ELF-1 (cell line): Measurements from ENCODE around the gene FGF23.
"Not testable (repeated sequence)": the region's sequence is repeated elsewhere in the genome, so short reads cannot be mapped to it uniquely, and the experiment has no call there.

Experiments
- DNase-seq: peaks from one replicate; pipeline ENCODE4 v3.0.0-alpha.2; 2016; ENCODE audit warnings: low read depth, low spot score

Gene FGF23

DNA sequence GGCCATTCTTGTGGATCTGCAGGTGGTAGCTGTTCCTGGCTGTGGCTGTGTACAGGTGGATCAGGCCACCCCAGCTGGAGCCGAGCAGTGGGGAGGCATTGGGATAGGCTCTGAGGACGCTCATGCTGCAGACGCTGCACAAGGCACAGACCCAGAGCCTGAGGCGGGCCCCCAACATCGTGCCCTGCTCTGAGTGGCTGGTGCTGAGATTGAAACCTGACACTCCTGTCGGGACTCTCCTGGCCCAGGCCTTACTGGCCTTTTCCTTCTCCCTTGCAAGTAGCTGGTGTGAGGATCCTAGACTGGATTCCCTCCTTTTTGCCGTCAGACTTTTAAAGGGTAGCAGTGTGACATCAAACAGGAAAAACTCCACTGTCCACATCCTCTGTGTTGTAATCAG, at the start of gene FGF23:
TSS of gene FGF23 (minus strand) at position 308 of the 400 bp plus-strand sequence. CDS start at position 178, 130 bp downstream.
- DNase-seq, result peak; percentile 92

DNA sequence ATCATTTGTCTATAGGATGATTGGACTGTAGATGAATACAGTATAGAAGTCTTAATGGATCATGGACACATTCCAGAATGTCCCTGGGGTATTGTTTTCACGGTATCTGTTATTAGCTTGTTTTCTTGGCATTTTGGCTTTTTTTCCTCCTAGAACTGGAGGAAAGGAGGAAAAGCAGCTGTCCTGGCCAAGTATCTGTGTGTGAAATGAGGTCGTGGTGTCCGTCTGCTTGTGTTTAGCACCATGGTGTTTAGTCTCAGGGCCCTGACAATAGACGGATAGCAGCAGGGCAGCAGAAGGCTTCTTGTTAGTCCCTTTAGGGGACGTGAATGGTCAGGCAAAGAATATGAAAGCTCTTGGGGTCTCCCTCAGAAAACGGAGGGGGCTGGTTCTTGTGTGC, 44.9 kb upstream of the FGF23 start:
- DNase-seq, result no peak

DNA sequence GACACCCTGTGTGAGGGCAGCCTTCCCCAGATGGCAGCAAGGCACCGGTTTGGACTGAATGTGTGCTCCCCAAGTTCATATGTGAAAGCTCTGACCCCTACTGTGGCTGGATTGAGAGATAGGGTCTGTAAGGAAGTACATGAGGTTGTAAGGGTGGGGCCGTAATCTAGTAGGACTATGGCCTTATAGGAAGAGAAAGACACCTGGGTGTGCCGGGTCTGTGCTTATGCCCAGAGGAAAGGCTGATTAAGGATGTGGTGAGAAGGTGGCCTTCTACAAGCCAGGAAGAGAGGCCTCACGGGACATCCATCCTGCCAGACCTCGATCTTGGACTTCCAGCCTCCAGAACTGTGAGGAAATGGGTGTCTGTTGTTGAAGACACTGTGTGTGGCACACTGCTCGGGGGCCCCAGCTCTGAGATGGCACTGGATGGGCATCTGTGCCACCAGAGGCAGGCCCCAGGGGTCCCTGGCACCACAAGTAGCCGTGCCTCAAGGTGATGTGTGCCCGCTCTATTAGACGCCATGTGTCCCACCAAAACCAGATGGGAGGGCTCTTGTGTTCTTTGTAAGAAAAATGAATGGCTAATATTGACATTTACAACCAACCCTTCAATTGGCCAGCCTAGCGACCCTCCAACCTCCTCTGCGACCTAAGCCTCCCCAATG, 44.1 kb upstream of the FGF23 start:
- no peak for DNase-seq

DNA sequence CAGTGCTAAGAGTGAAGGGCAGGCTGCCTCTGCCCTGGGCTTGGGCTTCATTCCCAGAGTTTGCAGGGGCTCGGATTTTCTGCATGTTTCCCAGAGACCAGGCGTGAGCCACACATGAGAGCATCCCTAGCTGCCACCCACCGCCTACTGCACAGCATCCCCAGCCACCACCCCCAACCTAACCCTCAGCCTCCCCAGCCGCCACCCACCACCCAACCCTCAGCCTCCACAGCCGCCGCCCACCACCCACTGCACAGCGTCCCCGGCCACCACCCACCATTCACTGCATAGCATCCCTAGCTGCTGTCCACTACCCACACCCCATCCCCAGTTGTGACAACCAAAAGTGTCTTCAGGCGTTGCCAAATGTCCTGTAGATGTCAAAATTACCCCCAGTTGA, 43.5 kb upstream of the FGF23 start:
- no peak for DNase-seq

DNA sequence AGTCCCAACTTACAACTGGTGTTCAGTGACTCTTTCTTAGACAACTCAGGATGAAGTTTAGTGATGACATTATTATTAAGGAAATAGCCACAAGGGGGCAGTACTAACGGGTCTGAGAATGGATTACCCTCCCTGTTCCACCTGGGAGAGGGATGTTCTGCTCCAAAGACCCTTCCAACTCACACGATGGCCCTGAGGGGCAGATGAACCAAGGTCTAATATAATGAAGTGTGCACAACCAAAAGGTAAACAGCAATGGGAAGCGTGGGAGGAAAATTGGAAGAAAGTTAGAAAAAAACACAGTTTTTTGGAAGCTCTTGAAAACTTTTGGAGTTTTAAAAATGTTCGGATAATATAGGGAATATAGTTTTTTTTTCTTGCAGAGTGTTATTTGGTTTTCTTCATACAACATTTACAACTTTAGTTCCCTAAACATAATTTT, 42.1 kb upstream of the FGF23 start:
- peak; percentile 38 for DNase-seq

DNA sequence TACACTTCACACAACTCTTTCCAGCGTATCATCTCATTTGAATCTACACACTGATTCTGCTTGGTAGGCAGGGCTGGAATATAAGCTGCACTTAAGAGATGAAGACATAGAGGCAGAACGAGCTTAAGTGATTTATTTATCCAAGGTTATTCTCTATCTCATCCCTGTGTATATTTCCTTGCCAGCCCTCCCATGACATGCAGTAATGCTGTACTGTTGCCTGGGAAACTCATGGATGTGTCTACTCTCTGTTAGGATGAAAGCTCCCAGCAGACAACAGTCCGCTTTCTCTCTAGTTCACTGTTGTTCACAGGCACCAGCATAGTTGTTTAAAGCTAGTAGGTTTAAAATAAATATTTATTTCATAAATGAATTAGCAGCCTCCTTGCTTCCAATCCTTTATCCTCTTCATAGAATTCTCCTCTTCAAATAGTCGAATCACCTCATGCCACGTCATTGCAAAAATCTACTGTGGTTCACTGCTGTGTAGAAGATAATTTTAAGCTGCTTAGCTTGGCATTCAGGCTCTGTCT, 40.7 kb upstream of the FGF23 start:
- no peak for DNase-seq

DNA sequence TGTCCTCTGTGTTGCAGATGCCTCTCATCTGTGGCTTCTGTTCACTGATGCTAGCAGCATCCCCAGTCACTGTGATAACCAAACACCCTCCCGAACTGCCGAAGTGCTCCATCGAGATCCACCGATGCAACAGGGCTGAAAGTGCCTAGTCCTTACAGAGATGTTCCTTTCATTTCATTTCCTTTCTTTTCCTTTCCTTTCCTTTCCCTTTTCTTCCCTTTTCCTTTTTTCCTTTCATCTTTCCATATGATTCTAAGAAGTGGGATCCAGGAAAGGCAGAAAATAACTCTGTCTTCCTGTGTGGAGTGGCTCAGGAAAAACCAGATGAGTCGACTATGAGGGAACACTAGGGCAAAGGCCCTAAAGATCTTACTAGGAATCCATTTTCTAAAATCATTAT, 39.4 kb upstream of the FGF23 start:
- no peak for DNase-seq

DNA sequence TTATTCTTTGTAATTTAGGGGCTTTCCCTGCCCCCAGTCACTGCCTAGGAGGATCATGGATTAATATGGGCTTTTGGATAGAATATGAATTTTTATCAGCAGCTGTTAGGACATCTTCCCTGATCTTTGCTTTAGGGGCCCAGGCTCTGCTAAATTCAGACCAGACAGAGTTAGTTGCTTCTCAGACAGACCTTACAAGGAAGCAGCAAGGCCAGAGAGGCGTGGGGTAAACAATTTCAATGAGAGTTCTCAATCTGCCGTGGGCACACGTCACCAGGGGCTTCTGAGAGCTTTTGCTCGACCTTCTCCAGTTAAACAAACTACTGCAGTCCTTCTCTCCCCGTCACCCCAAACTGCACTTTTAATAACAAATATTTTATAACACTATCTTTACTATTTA, 38.4 kb upstream of the FGF23 start:
- DNase-seq, result no peak

DNA sequence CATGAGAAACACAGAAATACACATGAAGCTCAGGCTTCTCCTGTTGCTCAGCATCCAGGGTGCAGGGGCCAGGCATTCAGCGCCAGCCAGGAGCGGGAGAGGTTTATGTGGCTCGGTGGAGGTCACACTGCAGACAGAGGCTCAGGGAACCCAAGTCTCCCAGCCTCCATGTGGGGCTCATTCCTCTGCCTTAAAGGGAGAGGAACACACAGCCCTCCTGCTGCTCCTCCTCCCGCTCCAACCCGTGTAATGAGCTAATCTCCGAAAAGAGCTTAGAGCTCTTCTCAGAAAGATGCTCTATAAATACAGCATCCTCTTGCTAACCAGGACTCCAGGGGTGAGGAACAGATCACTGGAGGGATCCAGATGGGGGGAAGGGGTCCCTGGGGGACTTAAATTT, 37.9 kb upstream of the FGF23 start:
- DNase-seq, result no peak

DNA sequence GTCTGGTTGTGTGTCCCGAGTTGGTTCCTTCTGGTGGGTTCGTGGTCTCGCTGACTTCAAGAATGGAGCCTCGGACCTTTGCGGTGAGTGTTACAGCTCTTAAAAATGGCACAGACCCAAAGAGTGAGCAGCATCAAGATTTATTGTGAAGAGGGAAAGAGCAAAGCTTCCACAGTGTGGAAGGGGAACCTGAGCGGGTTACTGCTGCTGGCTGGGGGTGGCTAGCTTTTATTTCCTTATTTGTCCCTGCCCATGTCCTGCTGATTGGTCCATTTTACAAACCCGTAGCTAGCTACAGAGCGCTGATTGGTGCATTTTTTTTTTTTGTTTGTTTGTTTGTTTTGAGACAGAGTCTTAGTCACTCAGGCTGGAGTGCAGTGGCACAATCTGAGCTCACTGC, 36.8 kb upstream of the FGF23 start:
- no peak for DNase-seq

DNA sequence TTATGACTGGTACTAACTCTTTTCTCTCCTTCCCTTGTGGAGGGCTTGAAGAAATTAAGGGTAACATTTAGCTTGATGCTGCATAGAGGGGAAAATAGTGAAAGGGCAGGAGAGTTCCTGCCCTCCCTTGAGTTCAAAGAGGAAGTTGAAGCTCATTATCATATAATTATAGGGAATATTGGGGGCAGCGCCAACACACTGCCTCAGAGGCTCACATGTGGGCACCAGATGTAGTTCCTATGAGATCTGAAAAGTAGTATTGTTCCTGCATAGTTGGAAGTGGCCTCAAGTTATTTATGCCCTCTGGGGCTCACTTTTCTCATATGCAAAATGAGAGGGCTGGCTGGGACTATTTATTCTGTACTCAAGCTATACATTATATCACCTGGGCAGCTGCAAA, 33.0 kb upstream of the FGF23 start:
- DNase-seq, result no peak

DNA sequence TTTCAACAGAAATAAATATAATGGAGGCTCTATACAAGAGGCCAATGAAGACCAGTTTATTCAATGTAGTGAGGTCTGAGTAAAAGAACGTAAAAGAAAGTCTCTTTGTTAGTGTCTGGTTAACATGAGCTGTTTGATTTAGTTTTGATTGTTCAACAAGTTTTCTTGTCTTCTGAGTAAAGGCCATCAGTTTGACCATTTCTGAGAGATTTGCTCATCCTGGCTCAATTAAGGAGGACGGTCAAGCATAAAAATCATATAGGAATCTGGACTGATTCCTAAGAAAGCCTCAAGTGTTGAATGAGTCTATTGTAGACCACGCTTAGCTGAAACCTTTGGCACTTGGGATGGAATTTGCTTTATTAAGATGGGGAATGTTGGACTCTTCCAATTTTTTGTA, 32.5 kb upstream of the FGF23 start:
- no peak for DNase-seq

DNA sequence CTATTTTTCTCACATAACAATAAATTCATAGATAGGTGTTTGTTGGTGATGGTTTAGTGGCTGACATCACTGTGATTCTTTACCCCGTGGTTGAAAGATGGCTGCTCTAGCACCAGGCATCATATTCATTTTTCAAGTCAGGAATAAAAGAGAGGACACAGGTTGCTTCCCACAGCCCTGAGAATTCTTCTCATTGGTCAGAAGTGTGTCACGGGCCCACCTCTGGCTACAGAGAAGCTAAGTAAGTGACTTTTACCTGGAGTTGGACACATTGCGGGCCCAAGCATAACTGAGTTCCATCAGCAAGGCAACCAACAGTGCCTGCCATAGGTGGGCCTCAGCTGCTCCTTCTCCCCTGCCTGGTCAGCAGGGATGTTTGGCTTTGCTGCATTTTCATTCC, 27.6 kb upstream of the FGF23 start:
- DNase-seq, result no peak

DNA sequence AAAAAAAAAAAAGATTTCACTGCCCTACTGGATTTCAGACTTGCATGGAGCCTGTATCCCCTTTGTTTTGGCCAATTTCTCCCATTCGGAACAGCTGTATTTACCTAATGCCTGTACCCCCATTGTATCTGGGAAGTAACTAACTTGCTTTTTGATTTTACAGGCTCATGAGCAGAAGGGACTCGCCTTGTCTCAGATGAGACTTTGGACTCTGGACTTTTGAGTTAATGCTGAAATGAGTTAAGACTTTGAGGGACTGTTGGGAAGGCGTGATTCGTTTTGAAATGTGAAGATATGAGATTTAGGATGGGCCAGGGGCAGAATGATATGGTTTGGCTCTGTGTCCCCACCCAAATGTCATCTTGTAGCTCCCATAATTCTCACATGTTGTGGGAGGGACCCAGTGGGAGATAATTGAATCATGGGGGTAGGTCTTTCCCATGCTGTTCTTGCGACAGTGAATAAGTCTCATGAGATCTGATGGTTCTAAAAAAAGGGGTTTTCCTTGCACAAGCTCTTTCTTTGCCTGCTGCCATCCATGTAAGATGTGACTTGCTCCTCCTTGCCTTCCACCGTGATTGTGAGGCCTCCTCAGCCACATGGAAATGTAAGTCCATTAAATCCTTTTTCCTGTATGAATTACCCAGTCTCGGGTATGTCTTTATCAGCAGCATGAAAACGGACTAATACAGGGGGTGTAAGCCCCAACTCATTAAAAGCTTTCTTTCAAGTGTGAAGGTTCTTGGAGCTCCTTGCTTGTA, 25.5 kb upstream of the FGF23 start:
- DNase-seq, result not testable (repeated sequence)

DNA sequence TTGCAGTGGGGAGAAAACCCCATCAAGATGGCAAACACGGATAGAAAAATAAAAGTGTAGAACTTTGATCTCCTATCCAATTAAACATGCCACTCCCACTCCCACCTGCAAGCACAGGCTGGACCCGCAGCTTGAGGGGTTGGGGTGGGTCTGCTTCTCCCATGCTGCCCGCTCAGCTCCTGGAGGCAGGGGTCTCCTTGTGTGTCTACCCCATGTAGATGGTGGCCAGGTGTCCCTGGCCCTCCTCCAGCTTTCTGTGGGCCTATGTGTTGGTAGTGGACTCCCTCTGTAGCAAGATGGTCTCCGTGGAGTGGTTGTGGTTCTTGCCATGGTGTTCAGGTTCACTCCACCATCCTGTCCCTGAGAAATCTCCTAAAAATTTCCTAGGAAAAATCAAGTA, 23.5 kb upstream of the FGF23 start:
- no peak for DNase-seq

DNA sequence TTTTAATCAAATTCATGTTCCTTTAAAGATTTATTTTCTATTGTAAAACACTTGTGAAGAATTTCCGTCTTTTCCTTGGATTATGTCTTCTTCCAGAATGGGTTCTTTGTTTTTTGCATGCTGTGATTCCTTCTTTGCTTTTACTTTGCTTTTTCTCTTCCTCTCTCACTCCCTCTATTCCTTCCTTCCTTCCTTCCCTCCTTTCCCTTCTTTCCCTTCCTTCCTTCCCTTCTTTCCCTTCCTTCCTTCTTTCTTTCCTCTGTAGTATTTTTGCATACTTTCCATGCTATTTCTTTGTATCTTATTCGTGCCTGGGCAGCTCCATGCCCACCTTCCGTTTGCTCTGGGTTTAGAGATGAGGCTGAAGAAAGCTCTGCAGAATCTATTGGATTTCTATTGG, 21.6 kb upstream of the FGF23 start:
- no peak for DNase-seq

DNA sequence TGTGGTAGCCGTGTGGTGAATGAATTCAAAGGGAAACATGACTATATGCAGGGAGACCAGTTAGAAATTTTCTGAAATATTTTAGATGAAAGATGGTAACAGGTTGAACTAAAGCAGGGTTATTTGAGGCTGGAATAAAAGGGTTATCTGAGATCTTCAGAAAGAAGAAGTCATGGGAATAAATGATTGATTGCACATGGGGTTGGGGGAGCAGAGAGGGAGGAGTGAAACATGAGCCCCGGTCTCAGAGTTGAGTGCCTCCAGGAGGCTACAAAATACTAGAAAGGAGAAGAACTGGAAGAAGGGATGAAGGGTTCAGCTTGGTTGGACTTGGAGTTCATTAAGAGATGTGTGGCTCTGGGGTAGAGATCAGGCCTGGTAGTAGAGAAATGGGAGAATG, 16.3 kb upstream of the FGF23 start:
- DNase-seq, result no peak

DNA sequence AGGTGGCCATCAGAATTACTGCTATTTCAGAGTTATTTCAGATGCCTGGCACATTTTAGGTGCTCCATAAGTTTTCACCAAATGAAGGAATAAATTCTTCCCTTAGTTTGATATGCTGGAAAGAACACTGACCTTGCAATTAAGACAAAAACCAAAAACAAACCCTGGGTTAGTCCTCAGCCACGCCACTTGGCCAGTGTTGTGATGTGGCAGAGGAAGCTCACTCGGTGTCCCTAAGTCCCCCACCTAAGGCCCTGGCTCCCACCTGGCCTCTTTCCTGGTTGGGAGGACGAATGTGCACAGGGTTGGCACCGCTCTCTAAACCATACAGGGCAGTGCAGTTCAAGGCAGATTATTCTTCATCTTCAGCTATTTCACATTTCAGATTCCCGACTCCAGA, 13.7 kb upstream of the FGF23 start:
- DNase-seq, result no peak

DNA sequence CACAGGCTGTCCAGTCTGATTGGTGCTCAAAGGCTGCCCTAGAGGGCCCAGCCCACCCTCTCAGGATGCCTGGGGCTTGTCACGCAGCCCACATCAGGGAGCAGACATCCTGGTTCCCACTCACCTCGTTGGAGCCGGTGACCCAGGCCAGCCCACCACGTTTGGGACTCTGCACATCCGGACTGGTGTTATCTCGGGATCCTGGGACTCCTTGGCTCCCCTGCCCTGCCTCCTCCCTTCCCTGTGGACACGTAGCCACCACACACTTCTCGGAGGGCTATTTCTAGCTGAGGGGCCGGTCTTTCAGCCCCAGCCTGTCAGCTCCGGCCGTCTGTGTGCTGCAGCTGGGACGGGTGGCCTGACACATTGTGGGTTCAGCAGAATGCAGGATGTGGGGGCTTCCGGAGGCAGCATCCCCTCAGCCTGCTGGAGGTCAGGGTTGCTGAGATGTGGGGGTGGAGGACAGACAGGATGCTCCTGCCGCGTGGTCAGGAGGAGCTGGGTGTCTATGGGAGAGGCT, 12.8 kb upstream of the FGF23 start:
- no peak for DNase-seq

DNA sequence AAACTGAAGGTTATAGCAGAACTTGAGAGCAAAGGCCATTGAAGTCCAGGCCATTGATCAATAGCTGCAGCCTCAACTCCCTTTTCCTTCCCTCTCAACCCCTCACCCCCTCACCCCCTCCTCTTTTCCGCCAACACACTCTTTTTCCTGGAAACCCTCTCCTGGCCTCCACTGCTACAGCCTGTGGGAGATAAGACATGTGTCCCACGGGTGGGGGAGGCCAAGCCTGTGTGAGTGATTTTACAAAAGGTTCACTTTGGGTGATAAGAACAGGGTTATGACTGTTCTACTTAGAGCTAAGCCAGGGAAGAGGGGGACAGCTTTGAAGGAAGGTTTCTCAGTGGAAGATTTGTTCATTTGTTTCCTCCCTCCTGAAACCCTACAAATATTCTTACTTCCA, 9.2 kb upstream of the FGF23 start:
- DNase-seq, result no peak

DNA sequence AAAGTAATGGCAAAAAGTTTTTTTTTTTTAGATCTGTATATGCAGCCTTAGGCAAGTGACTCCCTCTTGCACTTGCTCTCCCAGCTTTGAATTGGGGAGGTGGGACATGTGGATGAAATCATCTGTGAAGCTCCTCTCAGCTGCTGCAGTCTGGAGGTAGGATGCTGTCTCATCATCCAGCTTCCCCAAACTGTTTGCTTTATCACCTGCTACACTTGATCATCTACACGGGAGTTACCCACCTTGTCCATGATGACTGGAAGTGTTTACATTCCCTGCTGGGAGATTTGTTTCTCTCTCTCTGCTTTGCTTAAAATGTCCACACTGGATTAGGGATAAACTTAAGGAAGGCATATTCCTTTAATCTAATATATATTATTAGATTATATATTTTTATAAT, 8.5 kb upstream of the FGF23 start:
- DNase-seq, result no peak

DNA sequence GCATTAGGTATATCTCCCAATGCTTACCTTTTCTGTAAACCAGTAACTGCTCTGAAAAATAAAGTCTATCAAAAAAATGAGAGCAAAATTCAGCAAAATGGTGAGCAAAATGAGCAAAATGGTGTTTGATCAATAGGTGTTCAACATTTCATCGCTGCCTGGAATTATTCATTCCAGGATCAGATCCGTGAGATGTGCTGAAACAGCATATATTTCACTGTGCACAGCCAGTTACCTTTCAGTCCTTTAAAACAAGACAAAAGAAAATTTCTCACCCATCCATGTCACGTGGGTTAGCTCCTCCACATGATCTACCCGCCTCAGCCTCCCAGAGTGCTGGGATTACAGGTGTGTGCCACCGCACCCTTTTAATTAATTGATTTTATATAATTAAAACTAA, 8.1 kb upstream of the FGF23 start:
- DNase-seq, result no peak

DNA sequence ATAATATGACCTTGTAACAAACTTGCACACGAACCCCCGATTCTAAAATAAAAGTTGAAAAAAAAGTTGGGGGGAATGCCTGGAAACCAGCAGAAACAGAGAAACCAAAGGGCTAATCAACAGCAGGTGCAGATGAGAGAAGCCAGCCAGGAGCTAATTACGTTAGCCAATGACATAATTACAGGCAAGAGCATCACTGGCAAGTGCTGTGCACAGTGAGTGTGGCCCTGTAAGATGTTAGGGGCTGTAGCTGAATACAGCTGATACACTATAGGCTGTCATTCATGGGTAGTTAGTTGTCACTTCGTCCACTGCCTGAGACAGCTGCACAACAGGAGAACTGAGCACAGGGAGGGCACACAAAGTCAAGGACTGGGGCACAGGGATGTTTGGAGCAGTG, 7.3 kb upstream of the FGF23 start:
- DNase-seq, result no peak
